ENCODE data around the gene CCNB2. TPM values are rescaled to one million over a fixed set of nuclear protein-coding genes. Genes with fewer than 3 reads are reported as not detected.
"Not testable (repeated sequence)": the region's sequence is repeated elsewhere in the genome, so short reads cannot be mapped to it uniquely, and the experiment has no call there.

The CCNB2 gene
- polyA plus RNA-seq, 1 of the 3 experiments (the other 2 are of a cell fraction), result 46.6 TPM

- H3K27ac ChIP-seq (ENCODE audit: low read depth in 2 of 2, low read length in 1 of 2); H3K4me1 ChIP-seq (ENCODE audit: control insufficient read depth in 1 of 2, insufficient read depth in 2 of 2, low read depth in 1 of 2, low read length in 1 of 2); CTCF ChIA-PET; H3K27me3 ChIP-seq (ENCODE audit: insufficient read depth); H3K4me2 ChIP-seq; DNase-seq; H3K4me3 ChIP-seq (ENCODE audit: low read depth in 2 of 2, low read length in 1 of 2); H4K20me1 ChIP-seq (ENCODE audit: insufficient read depth); H3K9ac ChIP-seq; H2AFZ ChIP-seq (ENCODE audit: low read depth); H3K9me3 ChIP-seq; H3K9me2 ChIP-seq; H3F3A ChIP-seq (replicated peaks; ENCODE audit: insufficient read depth); POLR2A ChIA-PET: not testable (repeated sequence)
- 100% methylated on average over 1 of the region's 1 CpG for WGBS (ENCODE audit: low lambda C conversion rate)
- peaks cover 55% of the 10 kb centered on the region for H3K79me2 ChIP-seq (ENCODE audit: insufficient read depth)
- H3K36me3 ChIP-seq (replicated peaks in 1 of 2; ENCODE audit: control insufficient read depth in 1 of 2, insufficient read depth in 2 of 2, low read length in 1 of 2), result peaks cover 26 to 53% of the 10 kb centered on the region in 2 experiments
These were observed 22.3 kb downstream of the CCNB2 start for GRCh38 chr15:59127255-59127654.

DNA sequence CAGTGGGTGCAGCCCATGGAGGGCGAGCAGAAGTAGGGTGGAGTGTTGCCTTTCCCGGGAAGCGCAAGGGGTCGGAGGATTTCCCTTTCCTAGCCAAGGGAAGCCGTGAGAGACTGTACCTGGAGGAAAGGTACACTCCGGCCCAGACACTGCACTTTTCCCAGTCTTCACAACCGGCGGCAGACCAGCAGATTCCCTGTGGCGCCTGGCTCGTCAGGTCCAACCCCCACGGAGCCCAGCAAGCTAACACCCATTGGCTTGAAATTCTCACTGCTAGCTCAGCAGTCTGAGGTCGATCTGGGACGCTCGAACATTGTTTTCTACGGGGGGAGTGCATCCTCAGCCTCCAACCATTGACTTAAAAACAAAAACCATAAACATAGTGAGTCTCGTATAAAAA, 26.5 kb downstream of the CCNB2 start:
- no peak overlapping the region for H3K4me2 ChIP-seq
- peaks cover 41% of the 10 kb centered on the region for H3K79me2 ChIP-seq (ENCODE audit: insufficient read depth)
- H3K36me3 ChIP-seq (replicated peaks in 1 of 2; ENCODE audit: control insufficient read depth in 1 of 2, insufficient read depth in 2 of 2, low read length in 1 of 2), result peaks cover 48 to 65% of the 10 kb centered on the region in 2 experiments
- no peaks in the 10 kb centered on the region; the same call in 1 of the 2 replicates for H3K9me3 ChIP-seq
- no peak for DNase-seq
- no peak overlapping the region for H2AFZ ChIP-seq (ENCODE audit: low read depth)
- POLR2A ChIA-PET, result no interaction called here
- H3K27ac ChIP-seq (ENCODE audit: low read depth in 2 of 2, low read length in 1 of 2), result no peak overlapping the region
- WGBS (ENCODE audit: low lambda C conversion rate), result 96% methylated on average over 14 of the region's 16 CpGs
- no peaks in the 10 kb centered on the region for H3K4me1 ChIP-seq (ENCODE audit: control insufficient read depth in 1 of 2, insufficient read depth in 2 of 2, low read depth in 1 of 2, low read length in 1 of 2)
- H3K9me2 ChIP-seq, result no peaks in the 10 kb centered on the region
- TF ChIP-seq PBX3 (IDR thresholded peaks at IDR 0.05) (no peak), JUND (IDR thresholded peaks at IDR 0.05) (no peak), TCF12 (IDR thresholded peaks at IDR 0.05) (no peak), SMC3 (IDR thresholded peaks at IDR 0.05; ENCODE audit: low read depth, low read length) (no peak), FOXJ3 (CRISPR knock-in tag; IDR thresholded peaks at IDR 0.05) (no peak), NRF1 (IDR thresholded peaks at IDR 0.05; ENCODE audit: low read depth, low read length) (no peak), GABPA (IDR thresholded peaks at IDR 0.05; ENCODE audit: low read depth) (no peak), TAF1 (IDR thresholded peaks at IDR 0.05; ENCODE audit: borderline replicate concordance, low read depth, low read length) (no peak), RFX5 (IDR thresholded peaks at IDR 0.05; ENCODE audit: low read length) (no peak), RXRA (IDR thresholded peaks at IDR 0.05; ENCODE audit: borderline replicate concordance, low read depth) (no peak), YY1 (IDR thresholded peaks at IDR 0.05; ENCODE audit: low read depth) (no peak), CHD2 (IDR thresholded peaks at IDR 0.05; ENCODE audit: low read length, partially characterized antibody) (no peak), NFIC (IDR thresholded peaks at IDR 0.05; ENCODE audit: borderline replicate concordance) (no peak), IRF3 (IDR thresholded peaks at IDR 0.05; ENCODE audit: low read depth, low read length) (no peak), GATA2 (CRISPR knock-in tag; IDR thresholded peaks at IDR 0.05) (no peak)
- TF ChIP-seq, protein P1, sequence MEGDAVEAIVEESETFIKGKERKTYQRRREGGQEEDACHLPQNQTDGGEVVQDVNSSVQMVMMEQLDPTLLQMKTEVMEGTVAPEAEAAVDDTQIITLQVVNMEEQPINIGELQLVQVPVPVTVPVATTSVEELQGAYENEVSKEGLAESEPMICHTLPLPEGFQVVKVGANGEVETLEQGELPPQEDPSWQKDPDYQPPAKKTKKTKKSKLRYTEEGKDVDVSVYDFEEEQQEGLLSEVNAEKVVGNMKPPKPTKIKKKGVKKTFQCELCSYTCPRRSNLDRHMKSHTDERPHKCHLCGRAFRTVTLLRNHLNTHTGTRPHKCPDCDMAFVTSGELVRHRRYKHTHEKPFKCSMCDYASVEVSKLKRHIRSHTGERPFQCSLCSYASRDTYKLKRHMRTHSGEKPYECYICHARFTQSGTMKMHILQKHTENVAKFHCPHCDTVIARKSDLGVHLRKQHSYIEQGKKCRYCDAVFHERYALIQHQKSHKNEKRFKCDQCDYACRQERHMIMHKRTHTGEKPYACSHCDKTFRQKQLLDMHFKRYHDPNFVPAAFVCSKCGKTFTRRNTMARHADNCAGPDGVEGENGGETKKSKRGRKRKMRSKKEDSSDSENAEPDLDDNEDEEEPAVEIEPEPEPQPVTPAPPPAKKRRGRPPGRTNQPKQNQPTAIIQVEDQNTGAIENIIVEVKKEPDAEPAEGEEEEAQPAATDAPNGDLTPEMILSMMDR (IDR thresholded peaks at IDR 0.05), result no peak
- TF ChIP-seq, protein P2, sequence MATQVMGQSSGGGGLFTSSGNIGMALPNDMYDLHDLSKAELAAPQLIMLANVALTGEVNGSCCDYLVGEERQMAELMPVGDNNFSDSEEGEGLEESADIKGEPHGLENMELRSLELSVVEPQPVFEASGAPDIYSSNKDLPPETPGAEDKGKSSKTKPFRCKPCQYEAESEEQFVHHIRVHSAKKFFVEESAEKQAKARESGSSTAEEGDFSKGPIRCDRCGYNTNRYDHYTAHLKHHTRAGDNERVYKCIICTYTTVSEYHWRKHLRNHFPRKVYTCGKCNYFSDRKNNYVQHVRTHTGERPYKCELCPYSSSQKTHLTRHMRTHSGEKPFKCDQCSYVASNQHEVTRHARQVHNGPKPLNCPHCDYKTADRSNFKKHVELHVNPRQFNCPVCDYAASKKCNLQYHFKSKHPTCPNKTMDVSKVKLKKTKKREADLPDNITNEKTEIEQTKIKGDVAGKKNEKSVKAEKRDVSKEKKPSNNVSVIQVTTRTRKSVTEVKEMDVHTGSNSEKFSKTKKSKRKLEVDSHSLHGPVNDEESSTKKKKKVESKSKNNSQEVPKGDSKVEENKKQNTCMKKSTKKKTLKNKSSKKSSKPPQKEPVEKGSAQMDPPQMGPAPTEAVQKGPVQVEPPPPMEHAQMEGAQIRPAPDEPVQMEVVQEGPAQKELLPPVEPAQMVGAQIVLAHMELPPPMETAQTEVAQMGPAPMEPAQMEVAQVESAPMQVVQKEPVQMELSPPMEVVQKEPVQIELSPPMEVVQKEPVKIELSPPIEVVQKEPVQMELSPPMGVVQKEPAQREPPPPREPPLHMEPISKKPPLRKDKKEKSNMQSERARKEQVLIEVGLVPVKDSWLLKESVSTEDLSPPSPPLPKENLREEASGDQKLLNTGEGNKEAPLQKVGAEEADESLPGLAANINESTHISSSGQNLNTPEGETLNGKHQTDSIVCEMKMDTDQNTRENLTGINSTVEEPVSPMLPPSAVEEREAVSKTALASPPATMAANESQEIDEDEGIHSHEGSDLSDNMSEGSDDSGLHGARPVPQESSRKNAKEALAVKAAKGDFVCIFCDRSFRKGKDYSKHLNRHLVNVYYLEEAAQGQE (IDR thresholded peaks at IDR 0.05; ENCODE audit: low read depth, low read length), result no peak
- H4K20me1 ChIP-seq (ENCODE audit: insufficient read depth), result no peaks in the 10 kb centered on the region
- H3K4me3 ChIP-seq (ENCODE audit: low read depth in 2 of 2, low read length in 1 of 2), result no peak overlapping the region
- no peak overlapping the region for H3K9ac ChIP-seq
- H3F3A ChIP-seq (replicated peaks; ENCODE audit: insufficient read depth), result no peaks in the 10 kb centered on the region
- CTCF ChIA-PET, result no interaction called here
- H3K27me3 ChIP-seq (ENCODE audit: insufficient read depth), result no peaks in the 10 kb centered on the region
